Activated naive CD4-positive, alpha-beta T cell treated with anti-CD3 and anti-CD28 coated beads for 36 hours (primary cell): Measurements from ENCODE around the gene AGPAT3. TPM values are rescaled to one million over a fixed set of nuclear protein-coding genes. Genes with fewer than 3 reads are reported as not detected.
A peak's percentile ranks its signal among the peaks of the same experiment; 100 is the strongest.

Experiments used
- CTCF ChIA-PET: fragments of 350-600 bp; sonication (Branson Sonifier 250); formaldehyde crosslinking; loops from one replicate; lab custom pipeline; 2021; ENCODE audit warnings: antibody characterized with exemption; lab: Charles Lee
- DNase-seq: peaks from one replicate; pipeline ENCODE4 v3.0.0-alpha.2; 2020
- H3K27ac Mint-ChIP-seq: one replicate; pipeline ENCODE4 v1.8.0; 2021; ENCODE audit warnings: mild to moderate bottlenecking, mixed read lengths
- H3K27me3 Mint-ChIP-seq: one replicate; pipeline ENCODE4 v1.8.0; 2021; ENCODE audit warnings: low read depth, mixed read lengths
- H3K36me3 Mint-ChIP-seq: one replicate; pipeline ENCODE4 v1.8.0; 2021; ENCODE audit warnings: low read depth, mixed read lengths
- H3K4me1 Mint-ChIP-seq: one replicate; pipeline ENCODE4 v1.8.0; 2021; ENCODE audit warnings: low read depth, mixed read lengths
- H3K4me3 Mint-ChIP-seq: one replicate; pipeline ENCODE4 v1.8.0; 2021; ENCODE audit warnings: mild to moderate bottlenecking, moderate library complexity, mixed read lengths
- H3K9me3 Mint-ChIP-seq: one replicate; pipeline ENCODE4 v1.8.0; 2021; ENCODE audit warnings: mixed read lengths
- intact Hi-C: fragments of 100-400 bp; cut with micrococcal nuclease; formaldehyde crosslinking; loops from one replicate; pipeline ENCODE4 v1.15.1; 2023
- total RNA-seq, 2 experiments: library from RNA; stranded (reverse); gene quantifications; one replicate each; pipeline ENCODE4 v1.2.3, GENCODE V29; 2021

Gene AGPAT3
- total RNA-seq, 2 experiments from 2014 or later, result 57.9 to 64.1 TPM

GRCh38 chr21:44002511-44002910 lies 137.5 kb downstream of the AGPAT3 start:
- Mint-ChIP-seq H3K27ac (no peak overlapping the region), H3K9me3 (no peaks in the 10 kb centered on the region), H3K4me1 (no peaks in the 10 kb centered on the region), H3K4me3 (no peak overlapping the region), H3K27me3 (no peaks in the 10 kb centered on the region), H3K36me3 (no peaks in the 10 kb centered on the region)
- no peak for DNase-seq
- CTCF ChIA-PET, result no interaction called here
- intact Hi-C loops, result no loop called here

GRCh38 chr21:44003307-44003966 lies 138.4 kb downstream of the AGPAT3 start:
- CTCF ChIA-PET, result interaction anchor here (1.3 kb wide), 1 partner anchor 192 kb away, joined by 4 read pairs; no protein-coding TSS in a partner anchor
- no peak overlapping the region for H3K4me3 Mint-ChIP-seq

GRCh38 chr21:44005071-44005470 lies 140.0 kb downstream of the AGPAT3 start:
- H3K27me3 Mint-ChIP-seq, result no peaks in the 10 kb centered on the region
- H3K4me3 Mint-ChIP-seq, result no peak overlapping the region
- no peak overlapping the region for H3K27ac Mint-ChIP-seq
- CTCF ChIA-PET, result no interaction called here
- no peak for DNase-seq
- H3K36me3 Mint-ChIP-seq, result no peaks in the 10 kb centered on the region
- intact Hi-C loops, result no loop called here
- H3K4me1 Mint-ChIP-seq, result no peaks in the 10 kb centered on the region
- H3K9me3 Mint-ChIP-seq, result no peaks in the 10 kb centered on the region

More at GRCh38 chr21:44003307-44003966, 138.4 kb downstream of the AGPAT3 start:
- intact Hi-C loops, result no loop called here
- Mint-ChIP-seq H3K27me3 (no peaks in the 10 kb centered on the region), H3K9me3 (no peaks in the 10 kb centered on the region), H3K27ac (no peak overlapping the region), H3K4me1 (no peaks in the 10 kb centered on the region), H3K36me3 (no peaks in the 10 kb centered on the region)
- DNase-seq, result no peak

- Mint-ChIP-seq H3K36me3 (no peaks in the 10 kb centered on the region), H3K4me1 (peaks cover 4% of the 10 kb centered on the region), H3K4me3 (no peak overlapping the region), H3K27ac (no peak overlapping the region), H3K9me3 (no peaks in the 10 kb centered on the region), H3K27me3 (no peaks in the 10 kb centered on the region)
- CTCF ChIA-PET, result no interaction called here
- no peak for DNase-seq
- intact Hi-C loops, result no loop called here
These were observed 140.6 kb downstream of the AGPAT3 start for GRCh38 chr21:44005593-44005992.

GRCh38 chr21:44006017-44006619 lies 141.1 kb downstream of the AGPAT3 start:
- no peaks in the 10 kb centered on the region for H3K36me3 Mint-ChIP-seq
- peaks cover 7% of the 10 kb centered on the region for H3K4me1 Mint-ChIP-seq
- intact Hi-C loops, result no loop called here
- CTCF ChIA-PET, result no interaction called here
- no peaks in the 10 kb centered on the region for H3K9me3 Mint-ChIP-seq
- H3K27me3 Mint-ChIP-seq, result no peaks in the 10 kb centered on the region
- H3K27ac Mint-ChIP-seq, result no peak overlapping the region
- no peak overlapping the region for H3K4me3 Mint-ChIP-seq
- no peak for DNase-seq

- Mint-ChIP-seq H3K27me3 (no peaks in the 10 kb centered on the region), H3K4me3 (no peak overlapping the region), H3K36me3 (no peaks in the 10 kb centered on the region), H3K9me3 (no peaks in the 10 kb centered on the region), H3K4me1 (peaks cover 9% of the 10 kb centered on the region), H3K27ac (no peak overlapping the region)
- intact Hi-C loops, result no loop called here
- no peak for DNase-seq
- CTCF ChIA-PET, result no interaction called here
These were observed 141.6 kb downstream of the AGPAT3 start for GRCh38 chr21:44006656-44007055.

- no peaks in the 10 kb centered on the region for H3K9me3 Mint-ChIP-seq
- DNase-seq, result no peak
- no peaks in the 10 kb centered on the region for H3K36me3 Mint-ChIP-seq
- intact Hi-C loops, result loop anchor here (5.0 to 10.0 kb wide), 4 partner anchors 143 to 1074 kb away; partner anchors contain the start of genes AGPAT3 and PTTG1IP
- H3K4me1 Mint-ChIP-seq, result peaks cover 29% of the 10 kb centered on the region
- no peaks in the 10 kb centered on the region for H3K27me3 Mint-ChIP-seq
- no peak overlapping the region for H3K27ac Mint-ChIP-seq
- peak overlapping the region; percentile 44 for H3K4me3 Mint-ChIP-seq
- CTCF ChIA-PET, result interaction anchor here (0.6 kb wide), 1 partner anchor 75 kb away, joined by 4 read pairs; no protein-coding TSS in a partner anchor
These were observed 145.4 kb downstream of the AGPAT3 start for GRCh38 chr21:44010429-44010828.

- intact Hi-C loops, result loop anchor here (5.0 to 10.0 kb wide), 4 partner anchors 144 to 1074 kb away; partner anchors contain the start of genes AGPAT3 and PTTG1IP
- CTCF ChIA-PET, result interaction anchor here (0.6 kb wide), 1 partner anchor 75 kb away, joined by 4 read pairs; no protein-coding TSS in a partner anchor
- no peak for DNase-seq
- Mint-ChIP-seq H3K27me3 (no peaks in the 10 kb centered on the region), H3K9me3 (no peaks in the 10 kb centered on the region), H3K4me1 (peaks cover 36% of the 10 kb centered on the region), H3K27ac (peak overlapping the region; percentile 90), H3K36me3 (no peaks in the 10 kb centered on the region), H3K4me3 (peak overlapping the region; percentile 85)
These were observed 146.1 kb downstream of the AGPAT3 start for GRCh38 chr21:44011123-44011522.

- Mint-ChIP-seq H3K36me3 (no peaks in the 10 kb centered on the region), H3K9me3 (no peaks in the 10 kb centered on the region), H3K4me3 (peak within 1 kb of the TSS; percentile 85), H3K27me3 (no peaks in the 10 kb centered on the region), H3K4me1 (peaks cover 41% of the 10 kb centered on the region), H3K27ac (peak within 1 kb of the TSS; percentile 90)
- DNase-seq, result peak; percentile 84
- intact Hi-C loops, result loop anchor here (2.0 to 10.0 kb wide), 5 partner anchors 71 to 1073 kb away; partner anchors contain the start of genes AGPAT3 and PTTG1IP
- CTCF ChIA-PET, result interaction anchor here (1.0 kb wide), 1 partner anchor 9 kb away, joined by 5 read pairs; no protein-coding TSS in a partner anchor
These were observed 146.8 kb downstream of the AGPAT3 start, which contains the start of gene TRAPPC10 for GRCh38 chr21:44011579-44012473. Gene TRAPPC10 (plus strand): TSS chr21:44012309. CDS start chr21:44012494, 185 bp downstream.

- peak overlapping the region; percentile 90 for H3K27ac Mint-ChIP-seq
- peaks cover 2% of the 10 kb centered on the region for H3K36me3 Mint-ChIP-seq
- peak overlapping the region; percentile 85 for H3K4me3 Mint-ChIP-seq
- no peaks in the 10 kb centered on the region for H3K27me3 Mint-ChIP-seq
- intact Hi-C loops, result loop anchor here (1.0 to 10.0 kb wide), 9 partner anchors 9 to 1072 kb away; partner anchors contain the start of genes AGPAT3 and PTTG1IP
- CTCF ChIA-PET, result interaction anchor here (0.6 to 2.5 kb wide), 9 partner anchors 8 to 293 kb away, joined by 3 to 14 read pairs (median 4); no protein-coding TSS in a partner anchor
- peaks cover 48% of the 10 kb centered on the region for H3K4me1 Mint-ChIP-seq
- H3K9me3 Mint-ChIP-seq, result no peaks in the 10 kb centered on the region
- DNase-seq, result peak; percentile 88
These were observed 147.7 kb downstream of the AGPAT3 start for GRCh38 chr21:44012474-44013379.
